Measurements from ENCODE around the gene NEUROG3. TPM values are rescaled to one million over a fixed set of nuclear protein-coding genes. Genes with fewer than 3 reads are reported as not detected.

The NEUROG3 gene
- total RNA-seq, 2 donors from 2014 or later: not detected

- TF ChIP-seq POLR2A (IDR thresholded peaks at IDR 0.05): no peak
- TF ChIP-seq POLR2AphosphoS5 (IDR thresholded peaks at IDR 0.05): no peak
- no peak for TF ChIP-seq CTCF (IDR thresholded peaks at IDR 0.05)
- WGBS: 82% methylated on average over 4 of the region's 4 CpGs
- Histone ChIP-seq H3K4me3 (no peak overlapping the region), H3K27ac (no peak overlapping the region), H3K36me3 (no peaks in the 10 kb centered on the region), H3K27me3 (replicated peaks; ENCODE audit: insufficient read depth) (peaks cover 4% of the 10 kb centered on the region), H3K4me1 (replicated peaks) (no peaks in the 10 kb centered on the region), H3K9me3 (no peaks in the 10 kb centered on the region)
- no peak for DNase-seq (ENCODE audit: low spot score)
- intact Hi-C loops (cut with DNase I): no loop called here
These were observed 19.9 kb downstream of the NEUROG3 start for GRCh38 chr10:69553328-69553727.

GRCh38 chr10:69552268-69552667 is 21.0 kb downstream of the NEUROG3 start:
- WGBS: 27% methylated on average over 1 of the region's 1 CpG
- intact Hi-C loops (cut with DNase I): no loop called here
- no peak for TF ChIP-seq POLR2A (IDR thresholded peaks at IDR 0.05)
- TF ChIP-seq CTCF (IDR thresholded peaks at IDR 0.05): no peak
- TF ChIP-seq POLR2AphosphoS5 (IDR thresholded peaks at IDR 0.05): no peak
- H3K9me3 ChIP-seq: no peaks in the 10 kb centered on the region
- peaks cover 4% of the 10 kb centered on the region for H3K27me3 ChIP-seq (replicated peaks; ENCODE audit: insufficient read depth)
- no peak for DNase-seq (ENCODE audit: low spot score)
- no peaks in the 10 kb centered on the region for H3K36me3 ChIP-seq
- no peak overlapping the region for H3K4me3 ChIP-seq
- H3K4me1 ChIP-seq (replicated peaks): no peaks in the 10 kb centered on the region
- H3K27ac ChIP-seq: no peak overlapping the region

GRCh38 chr10:69549959-69550358 is 23.3 kb downstream of the NEUROG3 start:
- Histone ChIP-seq H3K9me3 (no peaks in the 10 kb centered on the region), H3K36me3 (no peaks in the 10 kb centered on the region), H3K27ac (no peak overlapping the region), H3K4me1 (replicated peaks) (no peaks in the 10 kb centered on the region), H3K27me3 (replicated peaks; ENCODE audit: insufficient read depth) (peaks cover 4% of the 10 kb centered on the region), H3K4me3 (no peak overlapping the region)
- intact Hi-C loops (cut with DNase I): no loop called here
- no peak for DNase-seq (ENCODE audit: low spot score)
- TF ChIP-seq CTCF (IDR thresholded peaks at IDR 0.05): no peak
- TF ChIP-seq POLR2AphosphoS5 (IDR thresholded peaks at IDR 0.05): no peak
- no peak for TF ChIP-seq POLR2A (IDR thresholded peaks at IDR 0.05)

- no peak for DNase-seq (ENCODE audit: low spot score)
- 87% methylated on average over 2 of the region's 2 CpGs for WGBS
These were observed 31.8 kb downstream of the NEUROG3 start for GRCh38 chr10:69541463-69541862.

More at GRCh38 chr10:69541463-69541862, 31.8 kb downstream of the NEUROG3 start:
- Histone ChIP-seq H3K27ac (no peak overlapping the region), H3K4me3 (no peak overlapping the region), H3K9me3 (no peaks in the 10 kb centered on the region), H3K27me3 (replicated peaks; ENCODE audit: insufficient read depth) (no peaks in the 10 kb centered on the region), H3K4me1 (replicated peaks) (no peaks in the 10 kb centered on the region), H3K36me3 (no peaks in the 10 kb centered on the region)
- TF ChIP-seq POLR2A (IDR thresholded peaks at IDR 0.05) (no peak), POLR2AphosphoS5 (IDR thresholded peaks at IDR 0.05) (no peak), CTCF (IDR thresholded peaks at IDR 0.05) (no peak)
- intact Hi-C loops (cut with DNase I): no loop called here
